GM18526 (cell line): ENCODE measurements around the gene NFYC.

Experiments
- POLR2A ChIP-seq: IDR thresholded peaks from 3 replicates; pipeline ENCODE4 v1.6.1; 2011; ENCODE audit not compliant: insufficient read length; ENCODE audit errors: extremely low read depth

The NFYC gene

GRCh38 chr1:40786995-40787705, 95.6 kb downstream of the NFYC start:
- TF ChIP-seq POLR2A = no peak

DNA sequence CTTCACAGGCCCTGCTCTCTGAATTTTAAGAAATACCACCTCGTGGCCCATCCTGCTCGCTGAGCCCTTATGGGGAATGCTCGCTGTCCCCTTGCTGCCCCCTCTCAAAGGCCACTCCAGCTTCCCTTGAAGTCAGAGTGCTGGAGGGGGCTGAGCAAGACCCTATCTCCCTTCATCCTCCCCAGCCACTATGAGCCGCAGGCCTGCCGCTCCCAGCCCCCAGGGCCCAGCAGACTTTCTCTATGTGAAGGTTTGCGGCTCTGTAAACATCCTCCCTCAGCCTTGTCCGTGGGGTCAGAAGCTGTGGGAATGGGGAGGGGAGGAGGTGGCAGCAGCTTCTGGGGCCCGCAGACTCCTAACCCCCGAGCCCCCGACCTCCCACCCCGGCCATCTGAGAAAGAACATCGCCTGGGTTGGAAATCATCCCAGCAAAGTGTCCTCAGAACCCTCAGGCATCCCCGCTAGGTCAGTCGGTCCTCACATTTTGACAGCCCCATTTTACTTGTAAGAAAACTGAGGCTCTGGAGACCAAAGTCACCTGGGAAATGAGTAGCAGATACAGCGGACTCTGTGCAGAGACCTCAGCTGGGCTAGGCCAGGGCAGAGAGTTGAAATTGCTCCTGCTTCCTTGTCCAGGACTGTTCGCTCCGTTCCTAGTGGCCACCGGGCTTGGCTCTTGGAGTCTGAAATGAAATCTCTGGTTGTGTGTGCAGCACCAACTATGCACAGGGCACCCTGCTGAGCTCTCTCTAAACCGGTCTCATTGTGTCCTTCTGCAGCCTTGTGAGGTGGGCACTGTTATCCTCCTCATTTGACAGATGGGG, 96.4 kb downstream of the NFYC start:
- no peak for TF ChIP-seq POLR2A

- no peak for TF ChIP-seq POLR2A
These were observed 97.2 kb downstream of the NFYC start for GRCh38 chr1:40788561-40789341.

DNA sequence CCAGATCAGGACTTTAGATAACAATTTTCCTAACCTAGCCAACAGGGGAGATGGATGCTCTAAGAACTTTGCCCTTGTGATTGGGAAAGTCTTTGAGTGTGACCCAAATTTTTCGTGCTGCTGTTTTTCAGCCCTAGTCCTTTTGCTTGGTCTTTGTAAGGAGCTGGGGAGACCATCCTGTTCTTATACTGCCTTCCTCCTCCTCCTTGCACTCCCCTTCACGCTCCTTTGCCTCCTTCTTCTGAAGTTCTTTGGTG, 97.8 kb downstream of the NFYC start:
- no peak for TF ChIP-seq POLR2A

DNA sequence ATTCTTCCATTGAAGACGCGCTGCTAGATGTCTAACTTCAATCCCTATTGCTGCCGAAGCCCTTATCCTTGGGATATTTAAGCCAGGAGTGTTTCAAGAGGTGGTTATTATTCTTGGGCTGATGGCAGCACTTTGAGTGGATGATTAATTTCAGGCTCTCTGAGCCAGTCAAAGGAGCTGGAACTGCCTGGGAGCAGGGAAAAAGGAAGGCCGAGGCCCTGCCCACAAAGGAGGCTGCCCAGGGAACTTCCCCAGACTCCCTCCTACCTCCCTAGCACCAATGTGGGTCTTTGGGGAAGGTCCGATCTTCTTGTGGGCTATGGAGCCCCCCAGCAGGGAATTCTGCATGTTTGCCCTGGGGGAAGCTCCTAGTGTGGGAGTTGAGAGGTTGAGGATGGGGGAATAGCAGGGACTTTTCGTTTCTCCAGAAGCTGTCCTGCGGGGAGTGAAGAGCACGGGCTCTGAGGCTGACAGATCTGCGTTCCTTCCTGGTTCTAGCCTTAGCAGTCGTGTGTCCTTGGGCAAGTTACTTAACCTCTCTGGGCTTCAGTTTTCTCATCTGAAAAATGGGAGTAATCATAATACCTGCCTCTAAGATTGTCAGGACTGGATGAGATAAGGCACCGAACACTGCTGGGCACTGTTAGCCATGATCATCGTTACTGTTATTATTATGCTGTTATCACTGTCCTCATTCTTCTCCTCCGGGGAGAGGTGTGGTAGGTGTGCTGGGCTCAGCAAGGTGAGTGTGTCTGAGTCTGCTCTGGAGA, 98.3 kb downstream of the NFYC start:
- no peak for TF ChIP-seq POLR2A

DNA sequence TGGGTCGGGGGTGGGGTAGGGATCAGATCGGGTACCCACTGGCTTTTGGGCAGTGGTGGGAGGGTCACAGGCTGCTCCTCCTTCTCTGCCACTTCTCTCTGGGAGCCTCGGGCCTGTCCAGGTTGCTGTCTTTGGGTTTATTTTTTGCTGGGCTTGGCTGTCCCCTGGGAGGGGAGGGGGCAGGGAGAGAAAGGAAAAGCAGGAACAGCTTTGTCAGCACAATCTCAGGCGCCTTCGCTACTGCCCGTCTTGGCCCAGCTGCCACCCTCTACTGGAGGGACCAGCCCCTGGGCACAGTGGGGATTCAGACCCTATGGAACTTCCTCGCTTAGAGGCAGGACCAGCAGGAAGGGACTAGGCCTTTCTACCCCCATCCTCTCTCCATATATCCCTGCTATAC, 100.5 kb downstream of the NFYC start:
- TF ChIP-seq POLR2A = no peak

DNA sequence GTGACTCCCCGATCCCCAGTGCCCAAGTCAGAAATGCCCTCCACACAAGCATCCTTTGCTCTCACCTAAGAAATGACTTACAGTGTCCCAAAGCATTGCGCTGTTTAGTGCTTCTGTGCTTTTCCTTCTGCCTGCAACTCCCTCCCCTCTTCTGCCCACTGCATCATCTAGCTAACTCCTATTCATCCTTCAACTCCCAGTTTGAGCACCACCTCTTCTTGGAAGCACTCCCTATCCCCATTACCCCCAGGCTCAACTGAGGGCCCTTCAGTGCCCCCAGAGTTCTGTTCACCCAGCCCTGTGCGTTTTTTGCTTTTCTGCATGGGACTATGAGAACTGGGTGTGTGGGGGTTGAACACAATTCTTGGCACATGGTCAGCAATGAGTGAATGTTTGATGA, 102.1 kb downstream of the NFYC start:
- no peak for TF ChIP-seq POLR2A

- TF ChIP-seq POLR2A = no peak
These were observed 102.5 kb downstream of the NFYC start for GRCh38 chr1:40794048-40794447.

- no peak for TF ChIP-seq POLR2A
These were observed 103.6 kb downstream of the NFYC start for GRCh38 chr1:40794974-40795715.

DNA sequence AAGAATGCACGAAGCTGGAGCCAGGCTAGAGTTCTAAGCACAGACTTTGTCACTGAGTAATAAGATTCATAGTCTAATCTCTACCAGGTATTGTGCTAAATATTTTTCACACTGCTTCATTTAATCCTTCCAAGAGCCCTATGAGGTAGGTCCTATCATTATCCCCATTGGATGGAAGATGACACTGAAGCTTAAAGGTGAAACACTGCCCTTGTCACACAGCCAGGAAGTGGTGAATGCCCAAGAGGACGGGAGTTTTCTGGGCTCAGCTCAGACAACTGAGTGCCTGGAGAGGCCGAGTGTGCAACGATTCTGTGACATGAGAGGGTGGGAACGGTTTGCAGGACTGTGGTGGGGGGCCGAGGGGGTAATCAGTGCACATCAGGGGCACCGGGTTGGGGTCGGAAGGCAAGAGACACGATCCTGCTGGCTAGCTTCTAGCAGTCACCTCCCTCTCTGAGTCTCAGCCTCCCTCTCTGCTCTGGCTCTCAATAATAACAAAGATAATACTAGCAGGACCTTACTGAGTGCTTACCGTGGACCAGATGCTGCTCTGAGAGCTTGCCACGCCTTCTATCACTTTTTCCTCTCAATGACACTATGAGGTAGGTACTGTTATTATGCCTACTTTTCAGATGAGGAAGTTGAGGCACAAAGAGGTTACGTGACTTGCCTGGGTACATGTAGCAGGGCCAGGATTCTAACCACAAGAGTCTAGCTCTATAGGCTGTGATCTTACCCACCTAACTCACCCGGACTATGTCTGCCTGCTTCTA, 104.5 kb downstream of the NFYC start:
- no peak for TF ChIP-seq POLR2A

GRCh38 chr1:40796939-40797667, 105.6 kb downstream of the NFYC start:
- TF ChIP-seq POLR2A = no peak

- no peak for TF ChIP-seq POLR2A
These were observed 106.1 kb downstream of the NFYC start for GRCh38 chr1:40797668-40798010.

DNA sequence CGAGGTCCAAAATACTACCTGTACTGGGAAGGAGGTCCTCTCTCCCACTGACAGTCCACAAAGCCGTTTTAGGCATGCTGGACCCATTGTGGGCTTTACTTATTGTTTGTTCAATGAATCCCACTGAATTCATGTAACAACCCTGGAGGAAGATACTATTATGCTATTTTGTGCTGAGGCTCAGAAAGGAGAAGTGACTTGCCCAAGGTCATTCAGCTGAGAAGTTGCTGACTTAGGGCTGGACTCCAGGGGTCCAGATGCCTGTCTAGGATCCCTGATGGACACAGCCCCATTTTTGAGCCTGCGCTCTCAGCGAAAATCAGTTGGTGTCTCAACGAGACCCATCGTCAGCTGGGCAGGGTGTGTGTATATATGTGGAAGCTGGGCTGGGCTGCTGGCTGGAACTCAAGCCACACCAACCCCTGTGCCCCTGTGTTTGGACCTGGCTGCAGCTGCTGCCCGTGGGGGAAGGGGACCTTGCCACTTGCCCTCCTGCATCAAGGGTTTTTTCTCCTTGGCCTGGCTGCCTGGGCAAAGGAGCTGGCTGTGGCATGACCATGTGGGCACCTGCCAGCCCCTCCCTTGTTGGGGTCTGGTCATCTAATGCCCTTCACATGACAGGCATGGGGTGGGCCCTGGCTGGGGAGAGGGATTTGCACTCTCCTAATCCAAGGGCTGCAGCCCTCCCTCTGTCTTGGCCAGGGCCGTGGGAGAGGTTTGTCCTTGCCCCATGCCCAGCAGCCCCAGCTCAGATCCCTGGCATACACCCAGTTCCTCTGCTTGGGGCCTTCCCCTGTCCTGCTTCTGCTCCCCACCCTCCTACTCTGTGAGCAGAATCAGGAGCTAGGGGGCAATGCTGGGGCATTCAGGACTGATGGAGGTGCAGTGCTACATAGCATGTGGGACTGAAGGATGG, 107.1 kb downstream of the NFYC start:
- no peak for TF ChIP-seq POLR2A
